Measurements from ENCODE around the gene GLRX5. TPM values are rescaled to one million over a fixed set of nuclear protein-coding genes. Genes with fewer than 3 reads are reported as not detected.
A peak's percentile ranks its signal among the peaks of the same experiment; 100 is the strongest.

Gene GLRX5
- polyA plus RNA-seq (2013, experiment 1 of 2) = 52.4 TPM
- polyA plus RNA-seq (2013, experiment 2 of 2) = 54.4 TPM

GRCh38 chr14:95534299-95535225 lies at the start of gene GLRX5:
GLRX5 (plus strand) TSS chr14:95535050; CDS start chr14:95535090, 40 bp downstream.
- Histone ChIP-seq H2BK5ac (ENCODE audit: low read depth, low read length, poor library complexity, severe bottlenecking) (no peak within 1 kb of the TSS), H4K91ac (ENCODE audit: low read length) (peak within 1 kb of the TSS; percentile 66), H3K36me3 (ENCODE audit: control insufficient read depth in 1 of 2, insufficient read depth in 2 of 2, low read depth in 1 of 2, low read length in 2 of 2) (peaks cover 2 to 5% of the 10 kb centered on the region in 2 experiments), H2BK15ac (ENCODE audit: low read depth, poor library complexity, severe bottlenecking) (no peak within 1 kb of the TSS), H3K14ac (ENCODE audit: low read length in 2 of 2) (peak within 1 kb of the TSS in 1 of 2 experiments; percentile 61), H3K4me2 (ENCODE audit: low read length, poor library complexity, severe bottlenecking) (peak within 1 kb of the TSS; percentile 97), H3K4me1 (ENCODE audit: control insufficient read depth, insufficient read depth, low read depth, low read length) (peaks cover 15% of the 10 kb centered on the region), H3K18ac (ENCODE audit: low read depth in 1 of 2, low read length in 2 of 2) (peak within 1 kb of the TSS; percentile 67 to 86), H3K4me3 (ENCODE audit: insufficient read depth in 1 of 2, low read depth in 1 of 2, low read length in 2 of 2) (peak within 1 kb of the TSS; percentile 87 to 93), H3K23ac (ENCODE audit: low read length in 2 of 2) (peak within 1 kb of the TSS in 1 of 2 experiments; percentile 34), H2BK12ac (ENCODE audit: low read length in 2 of 2) (peak within 1 kb of the TSS; percentile 41 to 47), H4K8ac (ENCODE audit: low read length) (peak within 1 kb of the TSS; percentile 66), H2AFZ (ENCODE audit: low read depth, low read length) (peak within 1 kb of the TSS; percentile 59), H3K9me3 (ENCODE audit: control insufficient read depth, low read length) (no peaks in the 10 kb centered on the region), H3K27me3 (ENCODE audit: control insufficient read depth in 1 of 2, insufficient read depth in 1 of 2, low read length in 2 of 2) (no peaks in the 10 kb centered on the region), H3K27ac (ENCODE audit: low read length, poor library complexity, severe bottlenecking) (peak within 1 kb of the TSS; percentile 45), H2BK120ac (ENCODE audit: low read depth, low read length) (peak within 1 kb of the TSS; percentile 64), H2AK5ac (ENCODE audit: low read length, severe bottlenecking) (no peak within 1 kb of the TSS), H3K79me1 (replicated peaks; ENCODE audit: low read length, poor library complexity, severe bottlenecking) (peaks cover 13% of the 10 kb centered on the region), H3K9ac (ENCODE audit: low read length) (peak within 1 kb of the TSS; percentile 94), H3K4ac (ENCODE audit: low read depth in 1 of 2, low read length in 2 of 2) (peak within 1 kb of the TSS; percentile 77 to 88)
- WGBS = under 1% methylated on average over 72 of the region's 97 CpGs
- peak; percentile 100 for DNase-seq

GRCh38 chr14:95485222-95485819 lies 49.5 kb upstream of the GLRX5 start:
- Histone ChIP-seq H2AFZ (ENCODE audit: low read depth, low read length) (no peak overlapping the region), H3K4me2 (ENCODE audit: low read length, poor library complexity, severe bottlenecking) (no peak overlapping the region), H3K14ac (ENCODE audit: low read length in 2 of 2) (peak overlapping the region in 1 of 2 experiments; percentile 18), H2AK5ac (ENCODE audit: low read length, severe bottlenecking) (no peak overlapping the region), H3K18ac (ENCODE audit: low read depth in 1 of 2, low read length in 2 of 2) (peak overlapping the region in 1 of 2 experiments; percentile 11), H3K4me1 (ENCODE audit: control insufficient read depth, insufficient read depth, low read depth, low read length) (peaks cover 12% of the 10 kb centered on the region), H3K9ac (ENCODE audit: low read length) (peak overlapping the region; percentile 25), H4K91ac (ENCODE audit: low read length) (peak overlapping the region; percentile 76), H2BK12ac (ENCODE audit: low read length in 2 of 2) (peak overlapping the region; percentile 2 to 81), H3K27me3 (ENCODE audit: control insufficient read depth in 1 of 2, insufficient read depth in 1 of 2, low read length in 2 of 2) (no peaks in the 10 kb centered on the region), H3K9me3 (ENCODE audit: control insufficient read depth, low read length) (no peaks in the 10 kb centered on the region), H2BK120ac (ENCODE audit: low read depth, low read length) (no peak overlapping the region), H3K79me1 (replicated peaks; ENCODE audit: low read length, poor library complexity, severe bottlenecking) (no peaks in the 10 kb centered on the region), H2BK15ac (ENCODE audit: low read depth, poor library complexity, severe bottlenecking) (no peak overlapping the region), H3K4ac (ENCODE audit: low read depth in 1 of 2, low read length in 2 of 2) (peak overlapping the region; percentile 46 to 55), H2BK5ac (ENCODE audit: low read depth, low read length, poor library complexity, severe bottlenecking) (no peak overlapping the region), H3K27ac (ENCODE audit: low read length, poor library complexity, severe bottlenecking) (no peak overlapping the region), H3K4me3 (ENCODE audit: insufficient read depth in 1 of 2, low read depth in 1 of 2, low read length in 2 of 2) (no peak overlapping the region), H4K8ac (ENCODE audit: low read length) (no peak overlapping the region), H3K36me3 (ENCODE audit: control insufficient read depth in 1 of 2, insufficient read depth in 2 of 2, low read depth in 1 of 2, low read length in 2 of 2) (peaks cover 0 to 4% of the 10 kb centered on the region in 2 experiments), H3K23ac (ENCODE audit: low read length in 2 of 2) (peak overlapping the region in 1 of 2 experiments; percentile 9)
- no peak for DNase-seq
- 61% methylated on average over 7 of the region's 7 CpGs for WGBS

- no peaks in the 10 kb centered on the region for H3K9me3 ChIP-seq (ENCODE audit: control insufficient read depth, low read length)
- 93% methylated on average over 13 of the region's 15 CpGs for WGBS
- DNase-seq = no peak
- peak overlapping the region; percentile 3 for H2BK15ac ChIP-seq (ENCODE audit: low read depth, poor library complexity, severe bottlenecking)
- no peak overlapping the region for H4K91ac ChIP-seq (ENCODE audit: low read length)
- H3K27me3 ChIP-seq (ENCODE audit: control insufficient read depth in 1 of 2, insufficient read depth in 1 of 2, low read length in 2 of 2) = no peaks in the 10 kb centered on the region
- peaks cover 13% of the 10 kb centered on the region for H3K4me1 ChIP-seq (ENCODE audit: control insufficient read depth, insufficient read depth, low read depth, low read length)
- no peak overlapping the region for H3K4ac ChIP-seq (ENCODE audit: low read depth in 1 of 2, low read length in 2 of 2)
- no peak overlapping the region for H4K8ac ChIP-seq (ENCODE audit: low read length)
- H3K4me3 ChIP-seq (ENCODE audit: insufficient read depth in 1 of 2, low read depth in 1 of 2, low read length in 2 of 2) = no peak overlapping the region
- no peak overlapping the region for H3K4me2 ChIP-seq (ENCODE audit: low read length, poor library complexity, severe bottlenecking)
- H2AFZ ChIP-seq (ENCODE audit: low read depth, low read length) = no peak overlapping the region
- no peak overlapping the region for H2BK120ac ChIP-seq (ENCODE audit: low read depth, low read length)
- no peak overlapping the region for H2AK5ac ChIP-seq (ENCODE audit: low read length, severe bottlenecking)
- H3K9ac ChIP-seq (ENCODE audit: low read length) = no peak overlapping the region
- peak overlapping the region in 1 of 2 experiments; percentile 0 for H3K18ac ChIP-seq (ENCODE audit: low read depth in 1 of 2, low read length in 2 of 2)
- H2BK12ac ChIP-seq (ENCODE audit: low read length in 2 of 2) = peak overlapping the region in 1 of 2 experiments; percentile 43
- no peaks in the 10 kb centered on the region for H3K79me1 ChIP-seq (replicated peaks; ENCODE audit: low read length, poor library complexity, severe bottlenecking)
- H3K14ac ChIP-seq (ENCODE audit: low read length in 2 of 2) = no peak overlapping the region
- peaks cover 0 to 6% of the 10 kb centered on the region in 2 experiments for H3K36me3 ChIP-seq (ENCODE audit: control insufficient read depth in 1 of 2, insufficient read depth in 2 of 2, low read depth in 1 of 2, low read length in 2 of 2)
- H3K27ac ChIP-seq (ENCODE audit: low read length, poor library complexity, severe bottlenecking) = no peak overlapping the region
- H3K23ac ChIP-seq (ENCODE audit: low read length in 2 of 2) = no peak overlapping the region
- H2BK5ac ChIP-seq (ENCODE audit: low read depth, low read length, poor library complexity, severe bottlenecking) = no peak overlapping the region
These were observed 47.8 kb upstream of the GLRX5 start for GRCh38 chr14:95486875-95487668.

All from mesenchymal stem cell (in vitro differentiated cells and primary cell).